Spleen (tissue), 11 donors: Measurements from ENCODE around the gene ZNF18. TPM values are rescaled to one million over a fixed set of nuclear protein-coding genes. Genes with fewer than 3 reads are reported as not detected.

ENCODE experiments used
- DNase-seq: peaks from one replicate; pipeline ENCODE4 v3.0.0-alpha.2; 2020
- H3K27ac ChIP-seq, 8 donors: fragments of 200-600 bp; sonication (generic) in 7 of 8; 1 replicate in 4 of 8; 2 replicates in 4 of 8; pipeline versions ENCODE4 v1.5.0 to v1.8.0; 2016 to 2021; ENCODE audit warnings: inconsistent platforms in 4 of 8, mild to moderate bottlenecking in 4 of 8, moderate library complexity in 1 of 8
- H3K27me3 ChIP-seq, 7 donors: fragments of 200-600 bp; sonication (generic) in 6 of 7; replicated peaks in 1 of 7; 1 replicate in 4 of 7; 2 replicates in 3 of 7; pipeline versions ENCODE4 v1.5.0 to v1.8.0; 2016 to 2021; ENCODE audit warnings: inconsistent platforms in 3 of 7, mild to moderate bottlenecking in 1 of 7
- H3K36me3 ChIP-seq, 6 donors: fragments of 200-600 bp; sonication (generic) in 5 of 6; 1 replicate in 4 of 6; 2 replicates in 2 of 6; pipeline versions ENCODE4 v1.5.0 to v1.8.0; 2016 to 2021; ENCODE audit warnings: inconsistent platforms in 2 of 6
- H3K4me1 ChIP-seq, 6 donors: fragments of 200-600 bp; sonication (generic) in 5 of 6; 1 replicate in 3 of 6; 2 replicates in 3 of 6; pipeline versions ENCODE4 v1.5.0 to v1.8.0; 2016 to 2021; ENCODE audit warnings: inconsistent platforms in 3 of 6
- H3K4me3 ChIP-seq, 8 donors: fragments of 200-600 bp; sonication (generic) in 7 of 8; 1 replicate in 4 of 8; 2 replicates in 4 of 8; pipeline versions ENCODE4 v1.5.0 to v1.8.0; 2016 to 2021; ENCODE audit warnings: inconsistent platforms in 4 of 8, mild to moderate bottlenecking in 4 of 8, moderate library complexity in 2 of 8
- H3K9me3 ChIP-seq, 8 donors: fragments of 200-600 bp; sonication (generic) in 7 of 8; 1 replicate in 4 of 8; 2 replicates in 4 of 8; pipeline versions ENCODE4 v1.5.0 to v1.8.0; 2016 to 2021; ENCODE audit warnings: inconsistent platforms in 4 of 8
- POLR2A ChIP-seq, 3 donors: fragments of 450-650 bp; IDR thresholded peaks; one replicate each; pipeline ENCODE4 v1.5.1; 2017; ENCODE audit warnings: antibody characterized with exemption in 3 of 3, mild to moderate bottlenecking in 1 of 3
- POLR2AphosphoS5 ChIP-seq, 3 donors: sonication (generic); formaldehyde crosslinking; IDR thresholded peaks; one replicate each; pipeline ENCODE4 v1.5.1; 2017; ENCODE audit warnings: antibody characterized with exemption in 3 of 3
- WGBS, 5 donors: extraction: QIAGEN DNeasy Blood & Tissue Kit in 3 of 5; methylation state at CpG; one replicate each; pipeline versions ENCODE4 v1.1.5 to v1.1.7; 2013 to 2018; 5-methylcytosine and 5-hydroxymethylcytosine counted together
- intact Hi-C: fragments of 100-400 bp; cut with DNase I; formaldehyde crosslinking; loops from one replicate; pipeline ENCODE4 v1.15.0; 2023; ENCODE audit warnings: low total_unique reads
- polyA plus RNA-seq, 3 donors: library from polyadenylated mRNA; stranded (reverse); fragments of 200-250 nt; gene quantifications; one replicate each; pipeline ENCODE4 v1.2.1, GENCODE V29; 2013
- total RNA-seq, 7 donors: library from RNA; depleted of rRNA in 3 of 7; stranded (reverse); fragments of >200 nt in 3 of 7; fragmentation: NEBNext Ultra II Directional in 4 of 7; extraction: Animal tissue kit (Norgen Biotek cat#: 25700) in 4 of 7; gene quantifications; one replicate each; pipeline versions ENCODE4 v1.1.0 to v1.2.1, GENCODE V29; 2016 to 2021
- TF ChIP-seq, protein P1 (sequence below), 11 experiments: fragments of 200-600 bp in 7 of 11; fragments of 450-650 bp in 4 of 11; sonication (generic) in 4 of 11; IDR thresholded peaks in 8 of 11; conservative IDR thresholded peaks in 3 of 11; 1 replicate in 7 of 11; 2 replicates in 4 of 11; pipeline versions ENCODE4 v1.4.0 to v1.8.0; 2016 to 2021; ENCODE audit warnings: antibody characterized with exemption in 11 of 11, inconsistent platforms in 4 of 11, mild to moderate bottlenecking in 1 of 11
- donor health status: healthy with polysubstance abuse.
- donor health status: DM: no; HTN: no; CAD: no; lungs with moderate emphysema.
- donor health status: DM: no; HTN: no; CAD: no.
- donor health status: Bipolar disorder and iron deficiency.
- donor health status: healthy.
- donor health status: DM: no; HTN: no; CAD: no.
- donor health status: DM: yes; HTN: yes; CAD: no.

The ZNF18 gene
- total and polyA plus RNA-seq, 10 donors, result 7.0 to 13.4 (median 9.7) TPM

DNA sequence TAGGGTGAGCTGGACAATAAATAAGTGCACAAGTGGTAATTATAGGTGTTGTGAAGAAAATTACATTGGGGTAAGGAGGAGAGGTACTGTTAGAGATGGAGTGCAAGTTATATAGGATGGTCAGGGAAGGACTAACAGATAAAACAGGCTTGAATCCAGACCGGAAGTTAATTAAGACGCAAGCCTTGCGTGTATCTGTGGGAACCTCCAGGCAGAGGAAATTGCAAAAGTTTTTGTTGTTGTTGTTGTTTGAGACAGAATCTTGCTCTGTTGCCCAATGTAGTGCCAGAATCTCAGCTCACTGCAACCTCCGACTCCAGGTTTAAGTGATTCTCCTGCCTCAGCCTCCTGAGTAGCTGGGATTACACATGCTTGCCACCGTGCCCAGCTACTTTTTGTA is 2.4 kb upstream of the ZNF18 start:
- no peaks in the 10 kb centered on the region for H3K36me3 ChIP-seq
- 57 to 90% (median 72%) methylated on average over 5 of the region's 5 CpGs for WGBS, 5 donors
- H3K4me3 ChIP-seq, result peak overlapping the region in 1 of 8 donors; percentile 47
- DNase-seq, result no peak
- TF ChIP-seq, protein P1, sequence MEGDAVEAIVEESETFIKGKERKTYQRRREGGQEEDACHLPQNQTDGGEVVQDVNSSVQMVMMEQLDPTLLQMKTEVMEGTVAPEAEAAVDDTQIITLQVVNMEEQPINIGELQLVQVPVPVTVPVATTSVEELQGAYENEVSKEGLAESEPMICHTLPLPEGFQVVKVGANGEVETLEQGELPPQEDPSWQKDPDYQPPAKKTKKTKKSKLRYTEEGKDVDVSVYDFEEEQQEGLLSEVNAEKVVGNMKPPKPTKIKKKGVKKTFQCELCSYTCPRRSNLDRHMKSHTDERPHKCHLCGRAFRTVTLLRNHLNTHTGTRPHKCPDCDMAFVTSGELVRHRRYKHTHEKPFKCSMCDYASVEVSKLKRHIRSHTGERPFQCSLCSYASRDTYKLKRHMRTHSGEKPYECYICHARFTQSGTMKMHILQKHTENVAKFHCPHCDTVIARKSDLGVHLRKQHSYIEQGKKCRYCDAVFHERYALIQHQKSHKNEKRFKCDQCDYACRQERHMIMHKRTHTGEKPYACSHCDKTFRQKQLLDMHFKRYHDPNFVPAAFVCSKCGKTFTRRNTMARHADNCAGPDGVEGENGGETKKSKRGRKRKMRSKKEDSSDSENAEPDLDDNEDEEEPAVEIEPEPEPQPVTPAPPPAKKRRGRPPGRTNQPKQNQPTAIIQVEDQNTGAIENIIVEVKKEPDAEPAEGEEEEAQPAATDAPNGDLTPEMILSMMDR (IDR thresholded peaks at IDR 0.05 in 8 of 11, conservative IDR thresholded peaks at IDR 0.05 in 3 of 11), result no peak
- peak in 1 of 3 donors; percentile 55 for TF ChIP-seq POLR2AphosphoS5 (IDR thresholded peaks at IDR 0.05)
- H3K4me1 ChIP-seq, result peaks cover 7 to 25% (median 17%) of the 10 kb centered on the region in 6 donors
- H3K9me3 ChIP-seq, result no peaks in the 10 kb centered on the region
- peak overlapping the region in 4 of 8 donors; percentile 21 to 82 (median 58) for H3K27ac ChIP-seq
- intact Hi-C loops, result no loop called here
- H3K27me3 ChIP-seq, result no peaks in the 10 kb centered on the region

DNA sequence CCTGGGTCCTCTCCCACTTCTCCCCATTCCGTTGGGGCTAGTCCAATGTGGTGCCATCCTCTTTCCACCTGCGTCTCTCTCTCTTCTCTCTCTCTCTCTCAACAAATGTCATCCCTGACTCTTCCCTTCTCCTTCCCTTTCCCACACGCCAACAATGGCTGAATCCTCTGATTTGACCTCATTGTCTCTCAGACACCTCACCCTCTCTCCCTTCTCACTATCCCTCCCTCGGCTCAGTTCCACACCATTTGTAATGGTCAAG is 628 bp upstream of the ZNF18 start:
- H3K27ac ChIP-seq, result peak overlapping the region; percentile 88 to 97 (median 95)

DNA sequence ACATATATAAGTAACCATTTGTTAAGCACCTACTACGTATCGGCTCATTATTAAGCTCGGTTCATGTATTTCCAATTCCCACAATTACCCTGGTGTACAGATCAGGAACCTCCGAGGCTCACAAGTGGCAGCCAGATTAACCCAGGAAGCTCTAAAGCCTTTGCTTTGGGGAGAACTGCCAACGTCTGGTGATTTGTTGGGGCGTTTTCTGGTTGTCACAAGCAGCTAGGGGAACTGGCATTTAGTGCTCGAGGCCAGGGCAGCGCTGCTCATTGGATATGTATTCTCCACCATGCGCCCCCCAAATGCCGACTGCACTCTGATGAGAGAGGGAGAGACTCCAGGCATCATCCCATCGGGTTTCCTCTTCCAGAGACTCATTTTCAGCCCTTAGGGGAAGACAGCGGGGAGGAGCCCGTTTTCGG is 541 bp downstream of the ZNF18 start:
- no peak for DNase-seq
- intact Hi-C loops, result no loop called here
- Histone ChIP-seq H3K27ac (peak overlapping the region; percentile 88 to 97 (median 95)), H3K4me1 (peaks cover 7 to 30% (median 17%) of the 10 kb centered on the region in 6 donors), H3K36me3 (peaks cover 0 to 13% (median 8%) of the 10 kb centered on the region in 6 donors), H3K27me3 (no peaks in the 10 kb centered on the region), H3K9me3 (no peaks in the 10 kb centered on the region), H3K4me3 (peak overlapping the region; percentile 73 to 84 (median 82))
- no peak for TF ChIP-seq POLR2A (IDR thresholded peaks at IDR 0.05)
- TF ChIP-seq, protein P1 (IDR thresholded peaks at IDR 0.05 in 8 of 11, conservative IDR thresholded peaks at IDR 0.05 in 3 of 11), result peak in 4 of 11 experiments; percentile 6 to 41 (median 24)
- WGBS, 5 donors, result 0 to 1% (median 1%) methylated on average over 8 to 14 of the region's 14 CpGs

More for the DNA sequence above, 628 bp upstream of the ZNF18 start:
- H3K36me3 ChIP-seq, result peaks cover 0 to 2% (median 0%) of the 10 kb centered on the region in 6 donors
- H3K4me1 ChIP-seq, result peaks cover 7 to 30% (median 17%) of the 10 kb centered on the region in 6 donors
- TF ChIP-seq POLR2A (IDR thresholded peaks at IDR 0.05), result no peak
- no peak for TF ChIP-seq POLR2AphosphoS5 (IDR thresholded peaks at IDR 0.05)
- TF ChIP-seq, protein P1 (IDR thresholded peaks at IDR 0.05 in 8 of 11, conservative IDR thresholded peaks at IDR 0.05 in 3 of 11), result no peak
- intact Hi-C loops, result no loop called here
- DNase-seq, result no peak
- WGBS, 5 donors, result 66 to 74% (median 68%) methylated on average over 4 of the region's 4 CpGs
- H3K27me3 ChIP-seq, result no peaks in the 10 kb centered on the region
- peak overlapping the region; percentile 73 to 84 (median 82) for H3K4me3 ChIP-seq
- H3K9me3 ChIP-seq, result no peaks in the 10 kb centered on the region

DNA sequence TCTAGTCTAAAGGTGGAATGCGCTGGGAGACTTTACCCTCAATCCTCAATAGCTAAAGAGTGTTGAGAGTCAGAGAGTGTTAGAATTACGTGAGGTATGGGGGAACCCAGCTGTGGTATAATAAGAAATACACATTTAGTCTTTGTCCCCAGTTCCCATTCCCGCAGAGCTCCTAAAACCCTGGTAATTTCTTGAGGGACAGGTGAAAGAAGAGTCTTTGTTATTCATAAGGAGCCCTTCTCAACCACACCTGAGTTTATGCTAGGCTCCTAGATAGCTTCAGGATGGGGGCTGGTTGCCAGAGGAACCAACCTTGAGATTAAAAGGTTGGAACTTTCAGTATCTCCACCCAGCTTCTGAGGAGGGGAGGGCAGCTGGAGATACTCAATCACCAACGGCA is 5.8 kb downstream of the ZNF18 start:
- Histone ChIP-seq H3K9me3 (no peaks in the 10 kb centered on the region), H3K36me3 (peaks cover 0 to 62% (median 33%) of the 10 kb centered on the region in 6 donors), H3K27me3 (no peaks in the 10 kb centered on the region), H3K27ac (no peak overlapping the region), H3K4me1 (peaks cover 7 to 22% (median 9%) of the 10 kb centered on the region in 6 donors), H3K4me3 (no peak overlapping the region)
- intact Hi-C loops, result no loop called here
- no peak for DNase-seq
- no peak for TF ChIP-seq POLR2A (IDR thresholded peaks at IDR 0.05)
- TF ChIP-seq, protein P1 (IDR thresholded peaks at IDR 0.05 in 8 of 11, conservative IDR thresholded peaks at IDR 0.05 in 3 of 11), result no peak
- no peak for TF ChIP-seq POLR2AphosphoS5 (IDR thresholded peaks at IDR 0.05)
- WGBS, 5 donors, result 68 to 96% (median 72%) methylated on average over 3 to 4 of the region's 4 CpGs
